GM19372 (cell line): ENCODE results near the gene SPDYC.

Source experiments
- ATAC-seq: cut with Tn5 transposase; IDR thresholded peaks from one replicate; pipeline ENCODE4 v1.9.1; 2021; ENCODE audit warnings: mild to moderate bottlenecking, low read depth, moderate library complexity; ENCODE audit not compliant: unreplicated experiment

SPDYC gene

GRCh38 chr11:65218446-65218845, 48.4 kb downstream of the SPDYC start:
- no peak for ATAC-seq

- ATAC-seq, result no peak
Measured at GRCh38 chr11:65219930-65220213, 49.8 kb downstream of the SPDYC start.

GRCh38 chr11:65221026-65221425, 51.0 kb downstream of the SPDYC start:
- no peak for ATAC-seq
